Activated T-cell treated with anti-CD3 and anti-CD28 coated beads, Interleukin-2, amount 50 U/mL, for 1 hour (primary cell): ENCODE results near the gene TTC34.

Source experiments
- DNase-seq: peaks from one replicate; pipeline ENCODE4 v3.0.0-alpha.2; 2020

Gene TTC34

GRCh38 chr1:2801535-2802291 lies at the start of gene TTC34:
Gene TTC34 (minus strand): TSS chr1:2801693. CDS start chr1:2800827, 866 bp downstream.
- peak; percentile 44 for DNase-seq

GRCh38 chr1:2850502-2850901 lies 49.0 kb upstream of the TTC34 start:
- no peak for DNase-seq

GRCh38 chr1:2848006-2848670 lies 46.6 kb upstream of the TTC34 start:
- no peak for DNase-seq

- DNase-seq = no peak
Measured at GRCh38 chr1:2847086-2847985, 45.8 kb upstream of the TTC34 start.

- no peak for DNase-seq
Measured at GRCh38 chr1:2845869-2846268, 44.4 kb upstream of the TTC34 start.

- DNase-seq = peak; percentile 70
Measured at GRCh38 chr1:2840036-2840809, 38.7 kb upstream of the TTC34 start.

GRCh38 chr1:2837823-2838222 lies 36.3 kb upstream of the TTC34 start:
- no peak for DNase-seq

GRCh38 chr1:2837316-2837715 lies 35.8 kb upstream of the TTC34 start:
- DNase-seq = no peak

GRCh38 chr1:2836333-2836970 lies 35.0 kb upstream of the TTC34 start:
- DNase-seq = no peak

GRCh38 chr1:2835650-2836159 lies 34.2 kb upstream of the TTC34 start:
- DNase-seq = no peak

GRCh38 chr1:2834741-2835564 lies 33.5 kb upstream of the TTC34 start:
- no peak for DNase-seq

GRCh38 chr1:2834146-2834475 lies 32.6 kb upstream of the TTC34 start:
- no peak for DNase-seq

GRCh38 chr1:2833454-2834145 lies 32.1 kb upstream of the TTC34 start:
- DNase-seq = no peak

GRCh38 chr1:2832506-2833453 lies 31.3 kb upstream of the TTC34 start:
- no peak for DNase-seq

GRCh38 chr1:2831596-2832212 lies 30.2 kb upstream of the TTC34 start:
- no peak for DNase-seq

GRCh38 chr1:2830761-2831425 lies 29.4 kb upstream of the TTC34 start:
- no peak for DNase-seq

GRCh38 chr1:2829846-2830615 lies 28.5 kb upstream of the TTC34 start:
- no peak for DNase-seq
